ENCODE measurements around the gene VMP1.

VMP1 gene

GRCh38 chr17:59688008-59688407 lies 19.4 kb upstream of the VMP1 start:
- H3K27me3 ChIP-seq (ENCODE audit: insufficient read depth, poor library complexity, severe bottlenecking), result no peaks in the 10 kb centered on the region
- no peak for TF ChIP-seq GABPA (IDR thresholded peaks at IDR 0.05; ENCODE audit: low read depth)
- TF ChIP-seq SPI1 (IDR thresholded peaks at IDR 0.05; ENCODE audit: borderline replicate concordance, low read depth), result no peak
- no peak for TF ChIP-seq POLR2AphosphoS5 (IDR thresholded peaks at IDR 0.05; ENCODE audit: low read depth)
- no peak for TF ChIP-seq CTCF (IDR thresholded peaks at IDR 0.05; ENCODE audit: insufficient read depth, low read length)
- TF ChIP-seq, protein P1, sequence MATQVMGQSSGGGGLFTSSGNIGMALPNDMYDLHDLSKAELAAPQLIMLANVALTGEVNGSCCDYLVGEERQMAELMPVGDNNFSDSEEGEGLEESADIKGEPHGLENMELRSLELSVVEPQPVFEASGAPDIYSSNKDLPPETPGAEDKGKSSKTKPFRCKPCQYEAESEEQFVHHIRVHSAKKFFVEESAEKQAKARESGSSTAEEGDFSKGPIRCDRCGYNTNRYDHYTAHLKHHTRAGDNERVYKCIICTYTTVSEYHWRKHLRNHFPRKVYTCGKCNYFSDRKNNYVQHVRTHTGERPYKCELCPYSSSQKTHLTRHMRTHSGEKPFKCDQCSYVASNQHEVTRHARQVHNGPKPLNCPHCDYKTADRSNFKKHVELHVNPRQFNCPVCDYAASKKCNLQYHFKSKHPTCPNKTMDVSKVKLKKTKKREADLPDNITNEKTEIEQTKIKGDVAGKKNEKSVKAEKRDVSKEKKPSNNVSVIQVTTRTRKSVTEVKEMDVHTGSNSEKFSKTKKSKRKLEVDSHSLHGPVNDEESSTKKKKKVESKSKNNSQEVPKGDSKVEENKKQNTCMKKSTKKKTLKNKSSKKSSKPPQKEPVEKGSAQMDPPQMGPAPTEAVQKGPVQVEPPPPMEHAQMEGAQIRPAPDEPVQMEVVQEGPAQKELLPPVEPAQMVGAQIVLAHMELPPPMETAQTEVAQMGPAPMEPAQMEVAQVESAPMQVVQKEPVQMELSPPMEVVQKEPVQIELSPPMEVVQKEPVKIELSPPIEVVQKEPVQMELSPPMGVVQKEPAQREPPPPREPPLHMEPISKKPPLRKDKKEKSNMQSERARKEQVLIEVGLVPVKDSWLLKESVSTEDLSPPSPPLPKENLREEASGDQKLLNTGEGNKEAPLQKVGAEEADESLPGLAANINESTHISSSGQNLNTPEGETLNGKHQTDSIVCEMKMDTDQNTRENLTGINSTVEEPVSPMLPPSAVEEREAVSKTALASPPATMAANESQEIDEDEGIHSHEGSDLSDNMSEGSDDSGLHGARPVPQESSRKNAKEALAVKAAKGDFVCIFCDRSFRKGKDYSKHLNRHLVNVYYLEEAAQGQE (IDR thresholded peaks at IDR 0.05; ENCODE audit: insufficient replicate concordance, low read depth), result no peak
- no peak overlapping the region for H3K27ac ChIP-seq (replicated peaks)
- no peak overlapping the region for H3K4me3 ChIP-seq (replicated peaks; ENCODE audit: insufficient read depth, low read length)
- DNase-seq (ENCODE audit: low read depth in 1 of 2, low spot score in 1 of 2), result no peak

GRCh38 chr17:59688496-59688895 lies 19.0 kb upstream of the VMP1 start:
- Histone ChIP-seq H3K4me3 (replicated peaks; ENCODE audit: insufficient read depth, low read length) (no peak overlapping the region), H3K27ac (replicated peaks) (no peak overlapping the region), H3K27me3 (ENCODE audit: insufficient read depth, poor library complexity, severe bottlenecking) (no peaks in the 10 kb centered on the region)
- TF ChIP-seq CTCF (IDR thresholded peaks at IDR 0.05; ENCODE audit: insufficient read depth, low read length) (no peak), POLR2AphosphoS5 (IDR thresholded peaks at IDR 0.05; ENCODE audit: low read depth) (no peak), GABPA (IDR thresholded peaks at IDR 0.05; ENCODE audit: low read depth) (no peak), SPI1 (IDR thresholded peaks at IDR 0.05; ENCODE audit: borderline replicate concordance, low read depth) (no peak)
- TF ChIP-seq, protein P1 (IDR thresholded peaks at IDR 0.05; ENCODE audit: insufficient replicate concordance, low read depth), result no peak
- DNase-seq (ENCODE audit: low read depth in 1 of 2, low spot score in 1 of 2), result no peak

DNA sequence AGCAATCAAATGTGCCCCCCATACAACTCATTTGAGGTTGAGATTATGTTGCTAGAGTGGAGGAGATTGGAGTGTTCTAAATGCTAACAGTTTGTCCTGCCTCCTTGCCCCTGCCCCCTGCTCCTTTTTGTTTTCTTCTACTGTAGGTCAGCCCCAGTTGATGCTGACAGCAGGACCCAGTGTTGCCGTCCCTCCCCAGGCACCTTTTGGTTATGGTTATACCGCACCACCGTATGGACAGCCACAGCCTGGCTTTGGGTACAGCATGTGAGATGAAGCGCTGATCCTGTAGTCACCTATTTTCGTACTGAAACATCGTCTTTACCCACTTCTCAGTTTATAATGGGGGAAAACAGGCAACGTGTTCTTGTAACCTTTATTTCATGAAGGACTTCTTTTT lies 13.9 kb upstream of the VMP1 start:
- no peak for TF ChIP-seq POLR2AphosphoS5 (IDR thresholded peaks at IDR 0.05; ENCODE audit: low read depth)
- TF ChIP-seq GABPA (IDR thresholded peaks at IDR 0.05; ENCODE audit: low read depth), result no peak
- no peak for TF ChIP-seq CTCF (IDR thresholded peaks at IDR 0.05; ENCODE audit: insufficient read depth, low read length)
- TF ChIP-seq, protein P1 (IDR thresholded peaks at IDR 0.05; ENCODE audit: insufficient replicate concordance, low read depth), result no peak
- TF ChIP-seq SPI1 (IDR thresholded peaks at IDR 0.05; ENCODE audit: borderline replicate concordance, low read depth), result no peak
- no peak overlapping the region for H3K4me3 ChIP-seq (replicated peaks; ENCODE audit: insufficient read depth, low read length)
- H3K27me3 ChIP-seq (ENCODE audit: insufficient read depth, poor library complexity, severe bottlenecking), result no peaks in the 10 kb centered on the region
- H3K27ac ChIP-seq (replicated peaks), result no peak overlapping the region
- no peak for DNase-seq (ENCODE audit: low read depth in 1 of 2, low spot score in 1 of 2)
